Stimulated activated CD8-positive, alpha-beta memory T cell treated with anti-CD3 and anti-CD28 coated beads, Interleukin-2, amount 100 ng/mL, for 1 hour (primary cell): ENCODE results near the gene PTOV1.
A peak's percentile ranks its signal among the peaks of the same experiment; 100 is the strongest.

Source experiments
- DNase-seq, 2 donors: peaks; one replicate each; pipeline ENCODE4 v3.0.0-alpha.2; 2020; ENCODE audit warnings: low read depth in 2 of 2

The PTOV1 gene

GRCh38 chr19:49858088-49858985 is 7.4 kb downstream of the PTOV1 start:
- no peak for DNase-seq

- DNase-seq, result no peak
Observed at GRCh38 chr19:49859682-49860335, 8.8 kb downstream of the PTOV1 start.

GRCh38 chr19:49860336-49861102 is 9.6 kb downstream of the PTOV1 start:
- DNase-seq, result no peak

- DNase-seq, result no peak
Observed at GRCh38 chr19:49861107-49861506, 10.1 kb downstream of the PTOV1 start.

- DNase-seq, result no peak
Observed at GRCh38 chr19:49861541-49862378, 10.8 kb downstream of the PTOV1 start.

- DNase-seq, result no peak
Observed at GRCh38 chr19:49862391-49863253, 11.7 kb downstream of the PTOV1 start.

GRCh38 chr19:49863254-49863934 is 12.4 kb downstream of the PTOV1 start:
- DNase-seq, result no peak

GRCh38 chr19:49863935-49864320 is 13.0 kb downstream of the PTOV1 start:
- no peak for DNase-seq

GRCh38 chr19:49864890-49865289 is 13.9 kb downstream of the PTOV1 start:
- no peak for DNase-seq

- DNase-seq, result peak; percentile 69 to 85
Observed at GRCh38 chr19:49866933-49867782, 16.2 kb downstream of the PTOV1 start, which contains the start of gene PNKP. Gene PNKP (minus strand): TSS chr19:49867576. CDS start chr19:49867204, 372 bp downstream.

GRCh38 chr19:49869009-49869483 is 18.1 kb downstream of the PTOV1 start:
- DNase-seq, result no peak

GRCh38 chr19:49869484-49870308 is 18.7 kb downstream of the PTOV1 start:
- peak; percentile 75 to 77 for DNase-seq

- no peak for DNase-seq
Observed at GRCh38 chr19:49870309-49870901, 19.4 kb downstream of the PTOV1 start.

GRCh38 chr19:49871349-49871985 is 20.5 kb downstream of the PTOV1 start:
- no peak for DNase-seq

- no peak for DNase-seq
Observed at GRCh38 chr19:49872245-49873128, 21.5 kb downstream of the PTOV1 start.

GRCh38 chr19:49873129-49873521 is 22.2 kb downstream of the PTOV1 start:
- no peak for DNase-seq
